Endothelial cell (in vitro differentiated cells): Measurements from ENCODE around the gene MAGIX. TPM values are rescaled to one million over a fixed set of nuclear protein-coding genes. Genes with fewer than 3 reads are reported as not detected.

ENCODE experiments used
- DNase-seq: peaks from one replicate; pipeline ENCODE4 v3.0.0; 2021; ENCODE audit warnings: low spot score
- H3K27ac Mint-ChIP-seq: one replicate; pipeline ENCODE4 v1.8.0; 2021; ENCODE audit warnings: mixed read lengths, inconsistent platforms; ENCODE audit not compliant: unreplicated experiment
- H3K27me3 Mint-ChIP-seq: one replicate; pipeline ENCODE4 v1.8.0; 2021; ENCODE audit warnings: mild to moderate bottlenecking, moderate library complexity, mixed read lengths, inconsistent platforms; ENCODE audit not compliant: unreplicated experiment
- H3K36me3 Mint-ChIP-seq: one replicate; pipeline ENCODE4 v1.8.0; 2021; ENCODE audit warnings: mild to moderate bottlenecking, low read depth, mixed read lengths, inconsistent platforms; ENCODE audit not compliant: unreplicated experiment
- H3K4me1 Mint-ChIP-seq: one replicate; pipeline ENCODE4 v1.8.0; 2021; ENCODE audit warnings: mild to moderate bottlenecking, mixed read lengths, inconsistent platforms; ENCODE audit not compliant: unreplicated experiment
- H3K4me3 Mint-ChIP-seq: one replicate; pipeline ENCODE4 v1.8.0; 2021; ENCODE audit warnings: mild to moderate bottlenecking, mixed read lengths, inconsistent platforms; ENCODE audit not compliant: unreplicated experiment
- H3K9me3 Mint-ChIP-seq: one replicate; pipeline ENCODE4 v1.8.0; 2021; ENCODE audit warnings: mixed read lengths, inconsistent platforms; ENCODE audit not compliant: unreplicated experiment
- CTCF ChIP-seq: fragments of 200-600 bp; sonication (generic); IDR thresholded peaks from one replicate; pipeline ENCODE4 v1.5.0; 2021; ENCODE audit warnings: antibody characterized with exemption; ENCODE audit not compliant: unreplicated experiment
- total RNA-seq: library from RNA; stranded (reverse); fragmentation: NEBNext Ultra II Directional; extraction: Animal tissue kit (Norgen Biotek cat#: 25700); gene quantifications from one replicate; pipeline ENCODE4 v1.2.1, GENCODE V29; 2021; ENCODE audit not compliant: unreplicated experiment

Gene MAGIX
- total RNA-seq, 1 donor from 2014 or later = 1.2 TPM

DNA sequence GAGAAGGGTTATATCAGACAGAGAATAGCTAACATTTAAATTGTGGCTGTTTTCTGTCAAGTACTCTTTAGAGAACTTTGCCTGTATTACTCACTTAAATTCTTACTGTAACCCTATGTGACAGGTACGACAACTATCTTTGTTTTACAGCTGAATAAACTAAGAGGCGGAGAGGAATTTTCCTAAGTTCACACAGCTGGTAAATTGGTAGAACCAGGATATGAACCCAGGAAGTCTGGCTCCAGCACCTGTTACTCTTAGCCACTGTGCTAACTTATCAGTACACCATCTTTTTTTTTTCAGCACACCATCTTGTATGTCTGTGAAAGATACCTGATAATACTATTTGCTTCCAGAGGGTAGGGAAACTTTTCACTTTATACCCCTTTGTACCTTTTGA lies 39.5 kb downstream of the MAGIX start:
- no peak overlapping the region for H3K27ac Mint-ChIP-seq
- DNase-seq = no peak
- H3K27me3 Mint-ChIP-seq = peaks cover 5% of the 10 kb centered on the region
- no peaks in the 10 kb centered on the region for H3K9me3 Mint-ChIP-seq
- H3K4me1 Mint-ChIP-seq = peaks cover 14% of the 10 kb centered on the region
- no peak overlapping the region for H3K4me3 Mint-ChIP-seq
- no peak for TF ChIP-seq CTCF
- H3K36me3 Mint-ChIP-seq = no peaks in the 10 kb centered on the region

GRCh38 chrX:49203536-49203935 lies 41.0 kb downstream of the MAGIX start:
- Mint-ChIP-seq H3K4me1 (peaks cover 7% of the 10 kb centered on the region), H3K9me3 (no peaks in the 10 kb centered on the region), H3K36me3 (no peaks in the 10 kb centered on the region), H3K27me3 (peaks cover 2% of the 10 kb centered on the region), H3K4me3 (no peak overlapping the region), H3K27ac (no peak overlapping the region)
- no peak for TF ChIP-seq CTCF
- DNase-seq = no peak

DNA sequence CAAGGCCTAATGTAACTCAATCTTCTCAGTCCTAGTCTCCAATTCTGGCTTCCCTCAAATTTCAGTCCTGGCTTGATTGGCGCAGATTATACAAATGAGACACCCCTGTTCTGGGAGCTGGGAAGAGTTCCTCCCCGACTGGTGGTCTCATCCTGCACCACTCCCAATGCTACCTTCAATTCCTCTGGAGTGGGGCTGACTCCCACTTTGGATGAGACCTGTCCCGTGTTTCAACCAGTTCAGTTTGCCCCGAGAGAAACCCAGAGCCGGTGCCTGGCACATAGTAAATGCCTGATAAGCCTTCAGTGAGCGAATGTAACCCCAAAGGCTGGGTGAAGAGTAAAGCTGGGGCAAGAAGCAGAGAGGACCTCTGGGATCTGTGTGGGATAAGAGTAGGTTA lies 41.5 kb downstream of the MAGIX start:
- Mint-ChIP-seq H3K36me3 (no peaks in the 10 kb centered on the region), H3K27ac (no peak overlapping the region), H3K9me3 (no peaks in the 10 kb centered on the region), H3K4me1 (peaks cover 5% of the 10 kb centered on the region), H3K27me3 (peaks cover 2% of the 10 kb centered on the region), H3K4me3 (no peak overlapping the region)
- DNase-seq = no peak
- no peak for TF ChIP-seq CTCF

DNA sequence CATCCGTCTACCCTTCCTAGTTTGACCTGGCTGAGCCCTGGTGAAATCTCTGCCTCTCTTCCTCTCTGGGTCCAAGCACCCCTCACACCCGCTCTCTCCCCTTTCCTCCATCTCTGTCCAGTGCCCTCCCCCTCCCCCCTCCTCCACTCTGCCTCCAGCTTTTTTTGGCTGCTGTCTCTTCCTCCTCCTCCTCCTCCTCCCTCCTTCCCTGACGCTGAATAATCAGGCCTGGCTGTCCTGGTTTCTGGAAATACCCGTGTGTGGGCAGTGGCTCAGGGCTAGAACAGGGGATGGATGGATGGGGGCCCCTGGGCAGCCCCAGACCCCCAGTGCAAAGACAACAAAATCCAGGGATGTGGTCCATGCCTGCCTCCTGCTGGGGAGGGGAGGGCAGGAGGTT lies 42.2 kb downstream of the MAGIX start:
- TF ChIP-seq CTCF = no peak
- Mint-ChIP-seq H3K4me1 (peaks cover 5% of the 10 kb centered on the region), H3K4me3 (no peak overlapping the region)

GRCh38 chrX:49205443-49205842 lies 42.9 kb downstream of the MAGIX start:
- H3K27me3 Mint-ChIP-seq = peaks cover 2% of the 10 kb centered on the region
- no peak for DNase-seq
- TF ChIP-seq CTCF = no peak
- no peak overlapping the region for H3K4me3 Mint-ChIP-seq
- H3K27ac Mint-ChIP-seq = no peak overlapping the region
- no peaks in the 10 kb centered on the region for H3K36me3 Mint-ChIP-seq
- no peaks in the 10 kb centered on the region for H3K9me3 Mint-ChIP-seq
- H3K4me1 Mint-ChIP-seq = peaks cover 5% of the 10 kb centered on the region

More for the DNA sequence above, 42.2 kb downstream of the MAGIX start:
- no peaks in the 10 kb centered on the region for H3K36me3 Mint-ChIP-seq
- peaks cover 2% of the 10 kb centered on the region for H3K27me3 Mint-ChIP-seq
- no peak overlapping the region for H3K27ac Mint-ChIP-seq
- H3K9me3 Mint-ChIP-seq = no peaks in the 10 kb centered on the region
- DNase-seq = no peak
